ENCODE data around the gene LCE6A.

LCE6A gene

DNA sequence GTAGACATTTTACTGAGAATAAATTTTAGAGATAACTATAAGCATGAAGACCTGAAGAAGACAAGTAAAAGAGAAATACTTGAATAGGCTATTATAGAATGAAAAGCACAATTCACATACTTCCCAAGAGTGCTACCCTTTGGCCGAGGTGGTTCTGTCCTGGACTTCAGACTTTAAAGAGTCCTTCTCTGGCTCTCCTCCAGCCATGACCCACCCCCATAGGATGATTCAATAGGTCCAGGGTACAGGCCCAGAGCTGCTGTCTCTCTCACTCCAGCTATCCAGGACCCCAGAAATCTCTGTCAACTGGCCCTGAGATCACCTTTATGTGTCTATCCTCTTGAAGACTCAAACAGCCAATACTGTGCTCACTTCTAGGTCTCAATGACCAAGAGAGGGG lies 34.2 kb downstream of the LCE6A start:
- DNase-seq (ENCODE audit: low spot score) = no peak

DNA sequence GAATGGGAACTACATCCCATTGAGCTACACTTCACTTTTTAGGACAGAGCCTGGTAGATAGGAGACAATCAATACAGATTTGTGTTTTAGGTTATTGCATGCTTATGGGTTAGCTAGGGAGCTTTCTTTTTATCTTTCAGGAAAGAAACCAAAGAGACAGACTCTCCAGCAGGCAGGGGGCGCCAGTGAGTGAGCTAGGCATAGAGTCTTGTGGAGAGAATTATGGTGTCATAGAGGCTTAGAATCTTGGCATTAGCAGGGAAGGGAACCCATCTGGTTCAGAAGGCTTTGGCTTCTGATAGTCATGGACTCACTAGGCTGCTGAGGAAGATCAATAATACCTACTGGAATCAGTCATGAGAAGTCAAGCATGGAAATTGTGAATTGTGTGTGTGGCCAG lies 35.4 kb downstream of the LCE6A start, which contains the start of gene SMCP:
Gene SMCP (plus strand): TSS at position 281 of the 400 bp plus-strand sequence. CDS start 6,101 bp downstream, outside the sequence.
- DNase-seq (ENCODE audit: low spot score) = no peak

DNA sequence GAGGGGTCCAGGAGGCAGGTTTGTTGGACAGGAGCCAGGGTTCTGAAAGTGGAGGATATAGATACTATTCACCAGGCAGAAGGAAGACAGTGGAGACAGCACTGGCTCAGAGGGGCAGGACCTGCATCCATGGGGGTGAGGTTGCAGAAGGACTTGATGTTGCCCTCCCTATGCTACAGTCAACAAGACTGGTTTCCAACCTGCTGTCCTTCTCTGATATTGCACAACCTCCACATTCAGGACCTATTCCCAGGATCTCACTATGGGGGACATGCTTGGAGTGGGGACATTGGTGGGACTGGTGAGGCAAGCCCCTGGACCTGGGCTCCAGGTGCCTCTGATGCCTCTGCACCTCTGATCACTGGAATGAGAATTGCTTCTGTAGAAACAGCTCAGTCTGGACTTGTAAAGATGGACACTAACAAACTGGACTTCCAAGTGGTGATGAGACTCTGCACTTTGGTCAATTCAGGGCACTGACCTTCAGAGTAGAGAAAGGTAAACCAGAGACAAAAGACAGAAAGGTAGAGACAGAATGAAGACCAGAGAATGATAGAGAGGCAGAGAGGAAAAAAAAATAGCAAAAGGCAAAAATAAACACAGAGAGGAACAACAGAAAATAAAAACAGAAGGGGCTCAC lies 37.0 kb downstream of the LCE6A start:
- no peak for DNase-seq (ENCODE audit: low spot score)

DNA sequence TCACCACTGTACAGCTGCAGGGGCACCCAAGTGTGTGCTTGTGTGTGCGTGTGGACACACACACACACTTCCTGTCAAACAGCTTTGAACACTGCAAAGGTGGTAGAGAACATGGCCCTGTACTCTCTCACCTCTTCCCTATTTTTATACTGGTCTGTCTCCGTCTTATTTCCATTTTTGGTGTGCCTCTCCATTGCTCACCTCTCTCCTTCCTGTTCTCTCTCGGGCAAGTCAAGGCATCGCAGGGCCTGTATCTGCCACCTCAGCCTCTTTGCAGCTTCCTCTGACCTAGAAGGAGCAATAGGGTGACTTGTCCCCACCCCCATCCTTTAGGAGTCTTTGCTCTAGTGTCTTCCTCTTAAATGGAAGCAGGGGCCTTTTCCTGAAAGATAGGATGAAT lies 37.7 kb downstream of the LCE6A start:
- no peak for DNase-seq (ENCODE audit: low spot score)

DNA sequence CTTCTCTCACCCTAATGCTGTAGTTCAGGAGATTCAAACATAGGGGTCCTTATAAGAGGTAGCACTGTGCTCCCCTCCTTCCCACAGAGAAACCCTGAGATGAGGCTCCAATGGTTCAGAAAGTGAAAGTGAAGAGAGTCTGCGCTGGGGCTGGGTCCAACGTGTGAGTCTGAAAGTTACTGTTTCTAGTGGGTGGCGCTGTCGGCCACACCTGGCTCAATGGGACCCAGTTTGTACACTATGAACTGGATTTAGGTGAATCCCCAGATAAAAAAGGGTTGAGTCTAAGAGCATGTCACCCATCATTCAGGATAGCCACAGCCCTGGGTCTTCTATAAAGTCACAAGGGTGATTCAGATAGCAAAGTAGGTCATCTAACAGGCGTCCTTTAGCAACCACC lies 38.3 kb downstream of the LCE6A start:
- no peak for DNase-seq (ENCODE audit: low spot score)

DNA sequence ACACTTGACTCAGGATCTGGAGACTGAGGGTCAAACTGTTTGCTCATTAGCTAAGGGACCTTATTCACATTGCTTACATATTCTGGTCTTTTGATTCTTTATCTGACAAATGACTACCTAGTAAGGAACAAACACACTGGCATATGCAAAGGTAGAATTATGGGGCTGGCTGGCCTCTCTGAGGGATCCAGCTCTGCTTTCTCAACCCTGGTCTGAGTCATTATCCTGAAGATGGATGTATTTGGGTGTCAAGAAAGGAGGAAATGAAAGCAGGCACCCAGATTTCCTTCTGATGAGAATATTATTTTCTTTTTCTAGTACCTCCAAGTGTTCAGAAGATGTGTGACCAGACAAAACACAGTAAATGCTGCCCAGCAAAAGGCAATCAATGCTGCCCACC lies 41.4 kb downstream of the LCE6A start:
- no peak for DNase-seq (ENCODE audit: low spot score)

DNA sequence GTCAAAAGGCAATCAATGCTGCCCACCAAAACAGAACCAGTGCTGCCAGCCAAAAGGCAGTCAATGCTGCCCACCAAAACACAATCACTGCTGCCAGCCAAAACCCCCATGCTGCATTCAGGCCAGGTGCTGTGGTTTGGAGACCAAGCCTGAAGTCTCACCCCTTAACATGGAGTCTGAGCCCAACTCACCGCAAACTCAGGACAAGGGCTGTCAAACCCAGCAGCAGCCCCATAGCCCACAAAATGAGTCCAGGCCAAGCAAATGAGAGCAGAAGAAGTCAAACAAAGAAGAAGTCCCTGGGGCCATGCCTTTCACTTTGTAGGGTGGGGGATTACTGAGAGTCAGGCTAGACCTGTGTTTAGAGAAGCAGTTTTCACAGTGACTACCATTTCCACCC lies 41.9 kb downstream of the LCE6A start:
- no peak for DNase-seq (ENCODE audit: low spot score)

DNA sequence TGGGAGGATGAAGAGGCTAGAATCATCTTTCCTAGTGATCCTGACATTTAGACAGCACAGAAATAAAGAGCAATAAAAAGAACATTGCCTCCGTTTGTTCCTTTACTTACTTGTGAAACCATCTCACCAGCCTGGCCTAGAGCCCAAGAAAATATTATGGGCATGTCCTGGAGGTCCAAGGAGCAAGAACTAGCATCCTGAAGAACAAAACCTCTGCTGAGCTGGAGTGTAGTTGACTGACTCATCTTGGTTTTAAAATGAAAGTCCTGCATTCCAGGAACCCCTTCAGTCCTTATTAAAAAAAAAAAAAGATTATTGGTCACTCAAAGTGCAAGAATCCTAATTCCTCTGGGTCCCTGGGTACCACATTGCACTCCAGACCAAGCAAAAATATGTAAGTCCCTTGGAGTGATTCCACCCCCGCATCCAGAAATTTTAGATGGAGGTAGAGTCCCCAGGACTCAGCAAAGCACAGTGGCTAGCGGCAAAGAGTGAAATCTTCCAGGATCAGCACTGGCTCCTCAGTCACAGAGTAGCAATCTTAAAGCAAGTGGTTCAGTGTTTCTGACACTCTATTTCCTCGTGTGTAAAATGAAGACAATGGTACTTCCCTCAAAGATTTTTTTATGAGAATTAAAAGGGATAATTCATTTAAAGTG lies 42.4 kb downstream of the LCE6A start:
- DNase-seq (ENCODE audit: low spot score) = no peak

DNA sequence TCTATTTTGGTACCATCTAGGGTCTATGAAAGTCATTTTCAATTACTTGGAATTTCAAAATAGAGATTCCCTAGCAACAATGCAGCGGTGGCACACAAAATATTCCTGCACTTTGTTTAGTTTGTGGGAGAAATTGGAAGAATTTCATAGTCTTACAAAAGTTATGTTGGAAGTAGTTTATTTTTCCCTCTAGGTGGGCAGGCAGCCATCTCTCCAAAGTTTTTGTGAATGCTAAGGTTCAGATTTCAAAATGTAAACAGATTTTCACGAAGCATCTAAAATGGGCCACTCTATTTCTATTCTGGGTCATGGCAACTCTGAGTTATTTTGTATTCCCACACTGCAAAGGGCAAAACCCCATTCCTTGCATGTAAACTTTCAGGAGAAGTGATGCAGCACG lies 43.4 kb downstream of the LCE6A start:
- no peak for DNase-seq (ENCODE audit: low spot score)

DNA sequence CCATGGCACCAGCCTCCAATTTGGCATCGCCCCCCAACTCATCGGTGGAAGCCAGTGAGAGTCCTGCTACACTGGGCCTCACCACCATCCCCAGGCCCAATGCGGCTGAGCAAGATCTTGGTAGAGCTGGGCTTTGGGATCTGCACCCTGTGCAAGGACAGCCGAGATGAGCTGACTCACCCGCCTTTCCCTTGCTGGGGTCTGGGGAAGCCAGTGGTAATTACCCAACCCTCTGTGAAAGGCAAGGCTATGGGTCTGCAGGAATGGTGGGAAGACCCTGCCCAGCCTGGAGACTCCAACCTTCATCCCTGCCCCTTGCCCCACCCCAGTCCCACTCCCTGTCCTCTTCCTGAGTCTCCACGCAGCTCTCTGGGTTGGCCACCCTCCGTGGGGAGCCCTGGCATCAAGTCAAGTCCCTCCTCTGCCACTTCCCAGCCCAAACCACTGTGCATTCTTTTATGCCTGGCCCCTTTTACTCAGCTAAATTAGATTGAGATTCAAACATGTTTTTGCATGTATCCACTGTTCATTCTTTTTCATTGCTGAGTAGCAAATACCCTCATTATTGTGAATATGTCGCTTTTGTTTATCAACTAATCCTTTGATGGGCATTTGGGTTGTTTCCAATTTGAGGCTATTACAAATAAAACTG lies 44.2 kb downstream of the LCE6A start:
- DNase-seq (ENCODE audit: low spot score) = no peak

DNA sequence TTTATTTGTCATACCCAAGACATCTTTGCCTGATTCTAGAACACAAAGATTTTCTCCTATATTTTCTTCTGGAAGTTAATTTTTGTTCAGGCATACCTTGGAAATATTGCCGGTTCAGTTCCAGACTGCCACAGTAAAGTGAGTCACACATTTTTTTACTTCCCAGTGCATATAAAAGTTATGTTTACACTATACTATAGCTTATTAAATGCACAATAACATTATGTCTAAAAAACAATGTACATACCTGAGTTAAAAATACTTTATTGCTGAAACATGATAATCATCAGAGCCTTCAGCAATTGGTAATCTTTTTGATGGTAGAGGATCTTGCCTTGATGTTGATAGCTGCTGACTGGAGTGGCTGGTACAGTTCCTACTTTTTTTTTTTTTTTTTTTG lies 45.5 kb downstream of the LCE6A start:
- no peak for DNase-seq (ENCODE audit: low spot score)
